ENCODE results near the gene SHKBP1. TPM values are rescaled to one million over a fixed set of nuclear protein-coding genes. Genes with fewer than 3 reads are reported as not detected.

The SHKBP1 gene
- total and polyA plus RNA-seq, 2 of the 13 experiments (the other 11 are each of a cell fraction or from before 2014, with no cell fraction given), result 16.2 to 17.4 TPM

- TF ChIP-seq, protein P1, sequence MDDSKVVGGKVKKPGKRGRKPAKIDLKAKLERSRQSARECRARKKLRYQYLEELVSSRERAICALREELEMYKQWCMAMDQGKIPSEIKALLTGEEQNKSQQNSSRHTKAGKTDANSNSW (CRISPR knock-in tag; IDR thresholded peaks at IDR 0.05; ENCODE audit: borderline replicate concordance), result no peak
- TF ChIP-seq SP1 (IDR thresholded peaks at IDR 0.05), result no peak
- 0 out of 2 replicates have a peak, but pooled peaks have one; percentile 19 for TF ChIP-seq SP1 (CRISPR knock-in tag; IDR thresholded peaks at IDR 0.05)
- TF ChIP-seq HOXA3 (CRISPR knock-in tag; IDR thresholded peaks at IDR 0.05), result 0 out of 2 replicates have a peak, but pooled peaks have one; percentile 41
- peak; percentile 100 for TF ChIP-seq ZNF777 (CRISPR knock-in tag; IDR thresholded peaks at IDR 0.05)
- TF ChIP-seq ZNF724P (CRISPR knock-in tag; IDR thresholded peaks at IDR 0.05; ENCODE audit: borderline replicate concordance), result peak; percentile 74; the same call in 1 of the 2 replicates
- TF ChIP-seq ZBTB14 (CRISPR knock-in tag; IDR thresholded peaks at IDR 0.05), result peak; percentile 97
- TF ChIP-seq, protein P2, sequence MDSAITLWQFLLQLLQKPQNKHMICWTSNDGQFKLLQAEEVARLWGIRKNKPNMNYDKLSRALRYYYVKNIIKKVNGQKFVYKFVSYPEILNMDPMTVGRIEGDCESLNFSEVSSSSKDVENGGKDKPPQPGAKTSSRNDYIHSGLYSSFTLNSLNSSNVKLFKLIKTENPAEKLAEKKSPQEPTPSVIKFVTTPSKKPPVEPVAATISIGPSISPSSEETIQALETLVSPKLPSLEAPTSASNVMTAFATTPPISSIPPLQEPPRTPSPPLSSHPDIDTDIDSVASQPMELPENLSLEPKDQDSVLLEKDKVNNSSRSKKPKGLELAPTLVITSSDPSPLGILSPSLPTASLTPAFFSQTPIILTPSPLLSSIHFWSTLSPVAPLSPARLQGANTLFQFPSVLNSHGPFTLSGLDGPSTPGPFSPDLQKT (CRISPR knock-in tag; IDR thresholded peaks at IDR 0.05; ENCODE audit: borderline replicate concordance), result no peak
- TF ChIP-seq SALL1 (CRISPR knock-in tag; IDR thresholded peaks at IDR 0.05), result peak; percentile 29; the same call in 1 of the 2 replicates
- TF ChIP-seq POGK (CRISPR knock-in tag; conservative IDR thresholded peaks at IDR 0.05), result peak; percentile 77
- peak; percentile 92 for TF ChIP-seq ZMYM2 (CRISPR knock-in tag; IDR thresholded peaks at IDR 0.05)
- TF ChIP-seq SSRP1 (CRISPR knock-in tag; IDR thresholded peaks at IDR 0.05), result no peak
- TF ChIP-seq ZGPAT (CRISPR knock-in tag; IDR thresholded peaks at IDR 0.05), result peak; percentile 46; the same call in 1 of the 2 replicates
- no peak for TF ChIP-seq ZNF775 (CRISPR knock-in tag; IDR thresholded peaks at IDR 0.05; ENCODE audit: borderline replicate concordance)
- TF ChIP-seq SAP130 (CRISPR knock-in tag; IDR thresholded peaks at IDR 0.05; ENCODE audit: low read depth), result peak; percentile 55; the same call in 1 of the 2 replicates
- TF ChIP-seq GTF2F1 (IDR thresholded peaks at IDR 0.05; ENCODE audit: low read length), result no peak
- 0 out of 2 replicates have a peak, but pooled peaks have one; percentile 44 for TF ChIP-seq KLF9 (CRISPR knock-in tag; IDR thresholded peaks at IDR 0.05; ENCODE audit: low read depth)
- no peak for TF ChIP-seq ZNF101 (CRISPR knock-in tag; IDR thresholded peaks at IDR 0.05; ENCODE audit: borderline replicate concordance, low read depth)
- TF ChIP-seq NFIC (IDR thresholded peaks at IDR 0.05; ENCODE audit: low read length), result no peak
- TF ChIP-seq ARID2 (CRISPR knock-in tag; IDR thresholded peaks at IDR 0.05; ENCODE audit: borderline replicate concordance), result no peak
- TF ChIP-seq RBFOX2 (IDR thresholded peaks at IDR 0.05; ENCODE audit: low read depth, low read length), result no peak
These were observed 47.3 kb upstream of the SHKBP1 start (continued) for GRCh38 chr19:40529093-40529954.
